GM18519 (cell line): ENCODE data around the gene HLA-DQA1.
"Not testable (repeated sequence)": the region's sequence is repeated elsewhere in the genome, so short reads cannot be mapped to it uniquely, and the experiment has no call there.

ENCODE experiments used
- ATAC-seq: cut with Tn5 transposase; IDR thresholded peaks from one replicate; pipeline ENCODE4 v1.9.1; 2021; ENCODE audit warnings: mild to moderate bottlenecking, moderate library complexity; ENCODE audit not compliant: unreplicated experiment, low FRiP score

HLA-DQA1 gene

DNA sequence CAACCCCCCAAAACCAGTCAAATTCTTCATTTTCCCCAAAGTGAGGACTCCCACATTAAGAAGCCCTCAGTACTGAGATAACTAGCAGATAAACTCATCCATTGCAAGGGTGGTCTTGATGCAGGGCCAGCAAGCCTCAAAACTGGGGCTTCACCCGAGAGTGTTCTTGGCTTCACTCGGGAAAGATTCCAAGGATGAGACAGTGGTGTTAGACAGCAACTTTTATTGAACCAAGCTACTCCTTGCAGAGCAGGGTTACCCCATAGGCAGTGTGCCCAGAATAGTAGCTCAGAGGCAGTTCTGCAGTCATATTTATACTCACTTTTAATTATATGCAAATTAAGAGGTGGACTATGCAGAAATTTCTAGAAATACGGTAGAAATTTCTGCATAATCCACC, 15.8 kb upstream of the HLA-DQA1 start:
- ATAC-seq = no peak

DNA sequence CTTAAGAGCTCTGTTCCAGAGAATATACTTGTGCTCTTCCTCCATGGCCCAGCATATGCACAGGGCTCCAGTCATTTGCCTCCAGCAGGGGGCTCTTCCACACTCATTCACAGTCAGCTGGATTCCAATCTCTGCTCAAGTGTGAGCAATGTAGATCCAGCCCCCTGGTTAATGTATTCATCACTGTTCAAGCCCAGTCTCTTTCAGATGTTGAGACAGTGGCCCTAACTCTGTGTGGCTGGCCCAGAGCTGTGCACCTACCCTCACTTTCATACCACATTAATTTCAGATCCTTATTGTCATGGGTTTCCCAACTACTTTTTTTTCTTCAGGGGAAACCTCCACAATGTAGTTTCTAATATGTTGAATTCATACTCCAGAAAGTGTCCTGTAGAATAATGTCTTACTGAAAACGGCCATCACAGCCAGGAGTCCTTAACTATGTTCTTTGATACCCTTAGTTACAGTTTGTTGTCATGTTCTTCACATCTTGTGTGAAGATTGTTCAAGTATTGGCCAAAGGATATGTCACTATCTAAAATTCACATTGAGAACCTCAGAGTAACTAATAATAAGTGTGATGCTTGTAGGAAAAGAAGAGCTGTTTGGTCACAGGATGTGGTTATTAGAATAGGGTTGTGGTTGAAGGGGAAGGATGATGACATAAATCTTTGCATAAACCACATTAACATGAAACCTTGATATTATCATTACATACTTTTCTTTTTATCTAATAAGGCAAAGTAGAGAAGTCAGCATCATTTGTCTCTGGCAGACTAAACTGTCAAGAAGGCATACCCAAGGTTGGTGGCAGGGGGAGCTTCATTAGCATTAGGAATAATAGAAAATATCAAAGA, 14.4 kb upstream of the HLA-DQA1 start:
- ATAC-seq = peak; percentile 57

DNA sequence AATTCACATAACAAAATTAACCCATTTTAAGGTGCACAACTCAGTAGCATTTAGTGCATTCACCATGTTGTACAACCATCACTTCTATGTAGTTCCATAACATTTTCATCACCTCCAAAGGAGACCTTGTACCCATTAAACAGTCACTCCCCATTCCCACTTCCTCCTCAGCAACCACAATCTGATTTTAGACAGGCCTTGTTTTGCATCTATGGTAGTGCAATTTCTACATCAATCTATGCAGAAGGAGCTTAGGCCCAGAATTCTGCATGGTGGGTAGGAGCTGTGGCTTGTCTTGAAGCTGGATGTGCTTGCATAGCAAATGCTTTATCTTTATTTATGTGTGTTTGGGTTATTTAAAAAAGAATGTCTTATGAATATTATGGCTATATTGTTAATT, 13.5 kb upstream of the HLA-DQA1 start:
- ATAC-seq = no peak

DNA sequence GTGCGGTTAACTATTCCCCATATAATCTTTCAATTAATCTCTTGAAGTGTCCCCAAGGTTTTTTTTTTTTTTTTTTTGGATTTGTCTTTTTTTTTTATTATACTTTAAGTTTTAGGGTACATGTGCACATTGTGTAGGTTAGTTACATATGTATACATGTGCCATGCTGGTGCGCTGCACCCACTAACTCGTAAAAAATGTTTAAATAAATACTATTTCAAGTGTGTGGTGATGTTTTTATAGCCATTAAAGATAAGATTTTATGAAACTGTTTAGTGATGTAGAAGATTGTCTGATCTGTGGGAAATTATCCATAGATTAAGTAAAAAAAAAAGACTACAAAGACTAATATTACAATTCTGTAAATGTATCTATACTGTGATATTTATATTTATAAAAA, 12.6 kb upstream of the HLA-DQA1 start:
- no peak for ATAC-seq

DNA sequence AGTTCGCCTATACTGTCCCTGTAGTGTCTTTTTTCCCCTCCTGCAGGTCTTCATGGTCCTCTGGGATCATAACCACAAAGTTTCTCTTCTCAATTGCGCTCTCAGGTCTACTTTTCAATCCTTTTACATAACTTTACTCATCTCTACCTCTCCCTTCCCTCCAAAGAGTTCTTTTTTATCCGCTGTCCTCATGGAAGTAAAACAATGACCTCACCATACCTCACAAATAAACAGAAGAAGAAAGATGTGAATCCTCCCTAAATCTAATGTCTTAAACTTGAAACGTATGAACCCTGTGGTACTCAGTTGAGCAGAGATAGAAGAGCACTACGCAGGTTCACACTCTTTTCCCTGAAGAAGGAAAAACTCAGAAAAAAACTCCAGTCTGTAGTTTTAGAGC, 12.1 kb upstream of the HLA-DQA1 start:
- ATAC-seq = no peak

DNA sequence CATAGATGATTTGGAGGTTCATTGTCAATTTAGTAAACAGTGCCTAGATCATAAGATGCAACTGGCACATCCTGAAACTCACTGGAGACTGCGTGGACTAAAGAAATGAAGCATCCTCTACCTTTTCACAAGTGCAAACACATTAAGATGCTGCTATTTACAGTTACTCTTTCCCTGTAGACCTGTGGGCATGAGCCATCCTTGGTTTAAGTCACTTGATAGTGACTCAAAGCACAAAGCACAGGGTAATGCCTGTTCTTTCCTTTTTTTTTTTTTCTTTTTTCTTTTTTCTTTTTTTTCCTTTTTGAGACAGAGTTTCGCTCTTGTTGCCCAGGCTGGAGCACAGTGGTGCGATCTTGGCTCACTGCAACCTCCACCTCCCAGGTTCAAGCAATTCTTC, 10.0 kb upstream of the HLA-DQA1 start:
- no peak for ATAC-seq

DNA sequence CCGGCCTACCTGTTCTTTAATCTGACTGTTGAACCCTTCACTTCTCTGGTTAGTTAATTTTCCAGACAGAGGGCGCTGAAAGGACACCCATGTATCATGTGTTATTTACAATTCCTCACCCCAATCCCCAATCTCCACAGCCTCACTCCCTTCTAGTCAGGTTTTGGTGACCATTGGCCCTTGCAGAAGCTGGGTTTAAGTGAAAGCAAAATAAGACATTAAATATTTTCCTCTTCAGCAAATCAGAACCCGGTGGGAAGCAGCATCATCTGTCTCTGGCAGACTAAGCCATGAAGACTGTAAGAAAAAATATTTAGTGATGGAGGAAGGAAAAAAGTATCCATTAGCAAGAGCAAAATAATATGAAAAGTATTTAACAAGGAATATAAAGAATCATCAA, 9.4 kb upstream of the HLA-DQA1 start:
- no peak for ATAC-seq

DNA sequence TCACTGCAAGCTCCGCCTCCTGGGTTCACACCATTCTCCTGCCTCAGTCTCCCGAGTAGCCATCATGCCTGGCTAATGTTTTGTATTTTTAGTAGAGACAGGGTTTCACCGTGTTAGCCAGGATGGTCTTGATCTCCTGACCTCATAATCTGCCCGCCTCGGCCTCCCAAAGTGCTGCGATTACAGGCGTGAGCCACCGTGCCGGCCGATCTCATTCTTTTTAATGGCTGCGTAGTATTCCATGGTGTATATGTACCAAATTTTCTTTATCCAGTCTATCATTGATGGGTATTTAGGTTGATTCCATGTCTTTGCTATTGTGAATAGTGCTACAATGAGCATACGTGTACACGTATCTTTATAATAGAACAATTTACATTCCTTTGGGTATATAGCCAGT, 7.4 kb upstream of the HLA-DQA1 start:
- not testable (repeated sequence) for ATAC-seq

DNA sequence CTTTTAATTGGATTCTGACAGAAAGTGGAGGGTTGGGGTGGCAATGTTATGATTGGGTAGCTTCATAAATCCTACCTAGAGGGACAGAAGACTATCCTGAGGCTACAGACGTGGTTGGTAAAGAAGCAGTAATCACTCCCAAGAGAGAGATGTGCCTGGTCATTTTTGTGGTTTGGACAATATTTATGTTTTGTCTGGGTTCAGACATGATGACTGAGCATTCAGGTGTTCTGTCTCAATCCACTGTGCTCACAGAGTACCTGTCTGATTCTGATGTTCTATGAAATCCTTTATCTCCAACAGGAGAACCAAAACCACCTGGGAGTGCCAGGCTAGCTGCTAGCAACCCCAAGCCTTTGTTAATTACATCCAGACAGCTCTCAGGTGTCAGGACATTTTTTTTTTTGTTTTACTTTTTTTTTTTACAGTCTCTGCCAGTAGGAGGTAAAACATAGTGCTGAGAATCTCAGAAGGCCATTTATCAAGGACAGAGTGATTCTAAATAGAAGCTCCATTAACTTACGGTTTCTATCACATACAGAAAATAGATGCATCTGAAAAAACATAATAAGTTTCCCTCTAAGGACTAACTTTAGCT, 1.6 kb upstream of the HLA-DQA1 start:
- ATAC-seq = no peak

DNA sequence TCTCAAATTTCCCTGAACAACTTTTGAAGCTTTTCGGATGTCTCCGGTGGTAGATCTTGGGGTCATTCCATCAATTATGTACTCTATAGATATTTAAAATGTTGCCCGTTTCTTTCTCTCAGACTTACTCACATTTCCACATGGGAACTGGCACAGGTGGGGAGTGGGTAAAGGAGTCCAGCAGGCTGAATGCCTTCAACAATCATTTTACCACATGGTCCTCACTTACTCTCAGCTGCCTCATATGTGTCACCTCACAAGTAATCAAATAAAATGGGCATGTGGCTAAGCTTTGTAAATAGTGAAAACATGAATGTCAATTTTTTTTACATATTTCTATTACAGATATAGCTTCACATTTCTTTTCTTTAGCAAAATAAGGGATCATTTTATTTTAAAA, 677 bp downstream of the HLA-DQA1 start:
- no peak for ATAC-seq

DNA sequence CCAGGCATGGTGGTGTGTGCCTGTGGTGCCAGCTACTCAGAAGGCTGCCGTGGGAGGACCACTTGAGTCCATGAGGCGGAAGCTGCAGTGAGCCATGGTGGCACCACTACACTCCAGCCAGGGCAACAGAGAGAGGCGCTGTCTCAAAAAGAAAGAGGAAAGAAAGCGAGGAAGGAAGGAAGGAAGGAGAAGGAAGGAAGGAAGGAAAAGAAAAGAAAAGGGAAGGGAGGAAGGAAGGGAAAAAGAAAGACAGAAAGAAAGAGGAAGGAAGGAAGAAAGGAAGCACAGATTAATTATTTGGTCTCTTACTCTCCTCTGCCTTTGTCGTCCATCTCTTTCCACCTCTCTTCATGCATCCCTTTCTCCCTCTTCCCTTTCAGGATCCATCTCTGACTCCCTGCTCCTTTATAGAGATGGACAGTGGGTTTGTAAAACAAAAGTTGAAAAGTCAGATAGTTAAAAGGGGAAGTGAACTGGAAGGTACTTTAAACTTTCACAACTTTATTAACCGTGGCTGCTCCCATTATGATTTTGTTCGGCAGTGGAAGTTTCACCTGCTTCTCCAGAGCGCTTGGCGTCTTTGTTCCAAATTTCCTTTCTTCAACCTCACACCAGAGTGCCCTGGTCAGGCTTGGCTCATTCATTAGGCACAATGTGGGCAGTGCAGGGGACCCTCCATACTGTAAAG, 1.5 kb downstream of the HLA-DQA1 start:
- ATAC-seq = no peak

DNA sequence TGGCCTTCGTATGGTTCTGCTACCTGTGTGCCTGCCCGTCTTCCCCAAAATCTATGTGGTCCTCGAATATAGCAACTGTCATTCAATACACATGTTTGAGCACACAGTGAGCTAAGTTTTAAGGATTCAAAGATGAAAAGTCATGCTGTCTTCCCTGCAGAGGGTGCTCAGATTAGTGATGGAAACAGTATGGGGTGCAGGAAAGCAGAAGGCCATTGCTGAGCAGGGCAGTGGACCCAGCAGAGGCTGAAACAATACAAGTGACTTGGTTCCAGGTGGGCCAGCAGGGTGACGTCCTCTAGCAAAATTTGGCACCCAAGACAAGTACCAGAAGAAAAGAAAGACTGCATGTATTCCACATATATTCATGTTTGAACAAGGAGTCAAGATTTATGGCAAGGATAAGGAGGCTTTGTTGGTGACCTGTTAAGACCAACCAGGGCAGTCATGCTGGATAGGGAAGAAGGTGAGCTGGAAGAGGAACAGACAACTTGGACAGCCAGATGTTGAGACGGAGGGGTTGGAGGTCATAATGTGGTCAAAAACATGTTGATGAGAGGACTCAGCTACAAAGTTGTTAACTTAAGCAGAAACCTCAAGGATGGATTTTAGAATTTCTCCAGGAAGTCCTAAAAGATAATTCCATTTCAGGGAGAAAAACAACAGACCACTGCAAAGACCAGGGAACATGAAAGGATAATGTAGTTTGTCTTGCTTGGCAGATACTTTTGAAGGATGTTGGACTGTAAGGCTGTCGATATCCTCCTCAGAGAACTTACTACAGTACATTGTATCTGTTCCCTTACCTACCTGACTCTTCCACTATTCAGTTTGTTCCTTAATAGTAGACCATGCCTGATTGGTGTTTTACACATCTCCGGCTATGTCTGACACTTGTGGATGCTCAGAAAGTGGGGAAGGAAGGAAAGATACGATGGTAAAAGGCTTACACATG, 2.5 kb downstream of the HLA-DQA1 start:
- no peak for ATAC-seq

DNA sequence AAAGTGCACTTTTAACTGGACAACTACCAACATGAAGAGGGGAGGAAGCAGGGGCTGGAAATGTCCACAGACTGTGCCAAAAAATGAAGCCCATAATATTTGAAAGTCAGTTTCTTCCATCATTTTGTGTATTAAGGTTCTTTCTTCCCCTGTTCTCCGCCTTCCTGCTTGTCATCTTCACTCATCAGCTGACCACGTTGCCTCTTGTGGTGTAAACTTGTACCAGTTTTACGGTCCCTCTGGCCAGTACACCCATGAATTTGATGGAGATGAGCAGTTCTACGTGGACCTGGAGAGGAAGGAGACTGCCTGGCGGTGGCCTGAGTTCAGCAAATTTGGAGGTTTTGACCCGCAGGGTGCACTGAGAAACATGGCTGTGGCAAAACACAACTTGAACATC, 3.9 kb downstream of the HLA-DQA1 start:
- no peak for ATAC-seq

DNA sequence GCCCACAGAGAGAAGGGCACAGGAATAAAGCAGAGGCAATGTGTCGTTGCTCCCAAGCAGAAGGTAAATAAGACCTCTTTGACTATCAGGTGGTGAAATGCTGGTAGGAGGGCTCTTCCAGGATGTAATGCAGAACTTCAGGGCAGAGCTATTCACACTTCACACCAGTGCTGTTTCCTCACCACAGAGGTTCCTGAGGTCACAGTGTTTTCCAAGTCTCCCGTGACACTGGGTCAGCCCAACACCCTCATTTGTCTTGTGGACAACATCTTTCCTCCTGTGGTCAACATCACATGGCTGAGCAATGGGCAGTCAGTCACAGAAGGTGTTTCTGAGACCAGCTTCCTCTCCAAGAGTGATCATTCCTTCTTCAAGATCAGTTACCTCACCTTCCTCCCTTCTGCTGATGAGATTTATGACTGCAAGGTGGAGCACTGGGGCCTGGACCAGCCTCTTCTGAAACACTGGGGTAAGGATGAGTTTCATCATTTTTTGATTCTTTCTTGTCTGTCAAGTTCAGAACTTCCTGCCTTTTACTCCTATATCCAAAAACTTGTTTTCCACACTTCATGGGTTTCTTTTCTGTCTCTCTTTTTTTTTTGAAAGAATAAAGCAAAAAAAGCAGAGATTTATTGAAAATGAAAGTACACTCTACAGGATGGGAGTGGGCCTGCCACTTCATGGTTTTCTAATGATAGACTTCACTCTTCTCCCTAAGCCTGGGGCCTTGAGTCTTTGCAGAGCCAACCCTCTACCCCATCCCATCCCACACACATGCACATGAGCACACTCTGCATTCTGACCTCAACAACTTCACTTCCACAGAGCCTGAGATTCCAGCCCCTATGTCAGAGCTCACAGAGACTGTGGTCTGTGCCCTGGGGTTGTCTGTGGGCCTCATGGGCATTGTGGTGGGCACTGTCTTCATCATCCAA, 4.8 kb downstream of the HLA-DQA1 start:
- ATAC-seq = not testable (repeated sequence)

DNA sequence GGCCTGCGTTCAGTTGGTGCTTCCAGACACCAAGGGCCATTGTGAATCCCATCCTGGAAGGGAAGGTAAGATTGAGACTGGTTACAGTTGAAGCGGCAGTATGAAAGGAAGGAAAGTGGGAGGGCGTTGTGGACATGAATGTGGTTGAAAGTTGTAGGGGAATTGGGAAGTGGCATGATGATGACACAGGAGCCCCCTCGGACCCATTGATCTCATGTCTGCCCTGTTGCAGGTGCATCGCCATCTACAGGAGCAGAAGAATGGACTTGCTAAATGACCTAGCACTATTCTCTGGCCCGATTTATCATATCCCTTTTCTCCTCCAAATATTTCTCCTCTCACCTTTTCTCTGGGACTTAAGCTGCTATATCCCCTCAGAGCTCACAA, 5.5 kb downstream of the HLA-DQA1 start:
- no peak for ATAC-seq

DNA sequence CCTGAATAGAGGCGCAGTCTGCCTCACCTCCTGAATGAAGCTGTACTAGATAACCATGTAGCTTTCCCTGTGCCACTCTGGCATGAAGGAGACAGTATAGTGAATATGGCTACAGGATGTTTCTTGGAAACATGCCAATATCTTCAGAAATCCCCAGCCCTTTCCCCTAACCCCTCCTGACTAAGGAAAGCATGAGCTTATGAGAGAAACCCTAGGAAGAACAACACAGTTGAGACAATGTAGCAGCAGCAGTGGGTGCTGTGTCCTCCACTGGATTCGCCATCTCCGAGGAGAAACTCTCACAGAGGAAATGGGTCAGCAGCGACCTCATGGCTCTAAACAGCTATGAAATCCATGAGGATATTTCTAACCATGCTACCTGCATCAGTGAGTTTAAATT, 6.7 kb downstream of the HLA-DQA1 start:
- no peak for ATAC-seq

DNA sequence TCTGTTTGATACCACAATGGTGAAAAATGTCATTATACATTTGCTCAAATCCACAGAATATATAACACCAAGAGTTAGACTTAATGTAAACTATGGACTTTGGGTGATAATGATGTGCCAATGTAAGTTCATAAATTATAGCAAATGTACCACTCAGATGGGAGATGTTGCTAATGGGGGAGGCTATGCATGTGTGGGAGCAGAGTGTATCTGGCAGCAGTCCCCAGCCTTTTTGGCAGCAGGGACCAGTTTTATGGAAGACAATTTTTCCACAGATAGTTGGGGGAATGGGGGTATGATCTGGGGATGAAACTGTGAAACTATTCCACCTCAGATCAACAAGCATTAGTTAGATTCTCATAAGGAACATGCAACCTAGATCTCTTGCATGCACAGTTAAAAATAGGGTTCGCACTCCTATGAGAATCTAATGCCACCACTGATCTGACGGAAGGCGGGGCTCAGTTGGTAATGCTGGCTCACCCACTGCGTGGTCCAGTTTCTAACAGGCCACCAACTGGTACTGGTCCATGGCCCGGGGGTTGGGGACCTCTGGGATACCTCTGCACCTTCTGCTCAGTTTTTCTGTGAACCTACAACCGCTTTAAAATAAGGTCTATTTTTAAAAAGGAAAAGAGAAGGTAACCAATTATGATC, 8.0 kb downstream of the HLA-DQA1 start:
- no peak for ATAC-seq

DNA sequence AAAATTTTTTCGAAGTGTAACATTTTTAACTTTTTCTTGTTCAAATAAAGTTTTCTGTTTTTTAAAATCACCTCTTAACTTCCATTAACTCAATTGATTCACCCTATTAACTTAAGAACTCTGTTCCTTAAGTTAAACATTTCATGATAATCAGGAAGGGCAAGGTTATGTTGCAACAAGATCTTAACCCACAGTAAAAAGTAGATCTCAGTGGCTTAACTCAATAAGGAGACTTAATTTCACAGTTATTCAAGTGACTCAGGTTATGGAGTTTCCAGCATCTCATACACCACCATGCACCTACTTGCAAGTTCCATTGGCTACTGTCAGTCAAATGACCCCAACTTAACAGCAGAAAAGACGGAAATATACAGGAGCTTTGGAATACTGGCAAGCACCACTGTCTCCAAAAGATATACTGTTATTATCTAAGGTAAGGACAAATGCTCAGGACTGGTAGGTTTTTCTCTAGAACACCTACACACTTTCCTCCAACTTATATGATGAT, 18.1 kb downstream of the HLA-DQA1 start:
- ATAC-seq = no peak

DNA sequence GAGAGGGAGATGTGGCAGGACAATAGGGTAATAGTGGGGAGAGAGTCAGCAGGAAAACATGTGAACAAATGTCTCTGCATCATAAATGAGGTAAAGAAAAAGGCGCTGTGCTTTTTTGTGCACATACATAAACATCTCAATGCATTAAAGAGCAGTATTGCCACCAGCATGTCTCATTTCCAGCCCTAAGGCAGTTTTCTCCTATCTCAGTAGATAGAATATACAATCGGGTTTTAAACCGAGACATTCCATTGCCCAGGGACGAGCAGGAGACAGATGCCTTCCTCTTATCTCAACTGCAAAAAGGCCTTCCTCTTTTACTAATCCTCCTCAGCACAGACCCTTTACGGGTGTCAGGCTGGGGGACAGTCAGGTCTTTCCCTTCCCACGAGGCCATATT, 20.1 kb downstream of the HLA-DQA1 start:
- not testable (repeated sequence) for ATAC-seq
